WTC11 (cell line): ENCODE data around the gene QTRT2. TPM values are rescaled to one million over a fixed set of nuclear protein-coding genes. Genes with fewer than 3 reads are reported as not detected.
A peak's percentile ranks its signal among the peaks of the same experiment; 100 is the strongest.

Experiments used
- ATAC-seq: fragments of 200-7000 bp; cut with Tn5 transposase; 2 replicates; pipeline ENCODE4 v1.10.0; 2021; ENCODE audit warnings: mild to moderate bottlenecking, moderate library complexity
- CTCF ChIA-PET: fragments of 300-600 bp; sonication (Branson Sonifier 250); formaldehyde crosslinking; loops from one replicate; lab custom pipeline; 2021; ENCODE audit warnings: antibody characterized with exemption; lab: Charles Lee
- POLR2A ChIA-PET: fragments of 350-600 bp; sonication (Branson Sonifier 250); formaldehyde crosslinking; loops from one replicate; lab custom pipeline; 2021; ENCODE audit warnings: antibody characterized with exemption; lab: Charles Lee
- DNase-seq: peaks from one replicate; pipeline ENCODE4 v3.0.0; 2021; ENCODE audit warnings: low spot score
- H3K27ac Mint-ChIP-seq: 2 replicates; pipeline ENCODE4 v1.8.0; 2021; ENCODE audit warnings: mixed read lengths
- H3K27me3 Mint-ChIP-seq: 2 replicates; pipeline ENCODE4 v1.8.0; 2021; ENCODE audit warnings: low read depth, mild to moderate bottlenecking, moderate library complexity, mixed read lengths
- H3K36me3 Mint-ChIP-seq: 2 replicates; pipeline ENCODE4 v1.8.0; 2021; ENCODE audit warnings: mixed read lengths
- H3K4me1 Mint-ChIP-seq: 2 replicates; pipeline ENCODE4 v1.8.0; 2022; ENCODE audit warnings: mixed read lengths
- H3K4me3 Mint-ChIP-seq: 2 replicates; pipeline ENCODE4 v1.8.0; 2021; ENCODE audit warnings: mild to moderate bottlenecking, moderate library complexity, mixed read lengths
- H3K9me3 Mint-ChIP-seq: 2 replicates; pipeline ENCODE4 v1.8.0; 2021; ENCODE audit warnings: mixed read lengths
- ATF1 ChIP-seq: sonication (generic); formaldehyde crosslinking; IDR thresholded peaks from 2 replicates; pipeline ENCODE4 v1.8.1; 2023; ENCODE audit warnings: mild to moderate bottlenecking, moderate library complexity, missing genetic modification reagents
- CREM ChIP-seq: sonication (generic); formaldehyde crosslinking; IDR thresholded peaks from 2 replicates; pipeline ENCODE4 v1.8.1; 2022; ENCODE audit warnings: mild to moderate bottlenecking, missing genetic modification reagents, moderate library complexity
- ETV6 ChIP-seq: sonication (generic); formaldehyde crosslinking; IDR thresholded peaks from 2 replicates; pipeline ENCODE4 v1.8.1; 2022; ENCODE audit warnings: mild to moderate bottlenecking, missing genetic modification reagents
- FOXP4 ChIP-seq: sonication (generic); formaldehyde crosslinking; IDR thresholded peaks from 2 replicates; pipeline ENCODE4 v1.8.0; 2022; ENCODE audit warnings: mild to moderate bottlenecking, missing genetic modification reagents
- IRF2 ChIP-seq: sonication (generic); formaldehyde crosslinking; IDR thresholded peaks from 2 replicates; pipeline ENCODE4 v1.8.0; 2022; ENCODE audit warnings: low read depth, missing genetic modification reagents, borderline replicate concordance
- JUN ChIP-seq: sonication (generic); formaldehyde crosslinking; IDR thresholded peaks from 2 replicates; pipeline ENCODE4 v1.8.0; 2023; ENCODE audit warnings: mild to moderate bottlenecking, missing genetic modification reagents
- KAT7 ChIP-seq: sonication (generic); formaldehyde crosslinking; IDR thresholded peaks from 2 replicates; pipeline ENCODE4 v1.8.1; 2023; ENCODE audit warnings: missing genetic modification reagents, mild to moderate bottlenecking, borderline replicate concordance
- NR2C2 ChIP-seq: sonication (generic); formaldehyde crosslinking; IDR thresholded peaks from 2 replicates; pipeline ENCODE4 v1.8.0; 2022; ENCODE audit warnings: mild to moderate bottlenecking, missing genetic modification reagents
- RELA ChIP-seq: sonication (generic); formaldehyde crosslinking; IDR thresholded peaks from 2 replicates; pipeline ENCODE4 v1.8.1; 2022; ENCODE audit warnings: missing genetic modification reagents, mild to moderate bottlenecking, borderline replicate concordance
- USF2 ChIP-seq: sonication (generic); formaldehyde crosslinking; IDR thresholded peaks from 2 replicates; pipeline ENCODE4 v1.8.1; 2023; ENCODE audit warnings: mild to moderate bottlenecking, missing genetic modification reagents, moderate library complexity
- ZNF138 ChIP-seq: sonication (generic); formaldehyde crosslinking; conservative IDR thresholded peaks from 2 replicates; pipeline ENCODE4 v1.8.1; 2022; ENCODE audit warnings: mild to moderate bottlenecking, moderate library complexity, missing genetic modification reagents
- ZNF317 ChIP-seq: sonication (generic); formaldehyde crosslinking; IDR thresholded peaks from 2 replicates; pipeline ENCODE4 v1.8.1; 2023; ENCODE audit warnings: low read depth, mild to moderate bottlenecking, moderate library complexity, missing genetic modification reagents, borderline replicate concordance
- ZNF396 ChIP-seq: fragments of 250-450 bp; sonication (Bioruptor Pico); IDR thresholded peaks from 2 replicates; pipeline ENCODE4 v1.8.0; 2021; ENCODE audit warnings: mild to moderate bottlenecking, moderate library complexity, borderline replicate concordance
- total RNA-seq: library from RNA; stranded (reverse); gene quantifications from 3 replicates; pipeline ENCODE4 v1.2.3, GENCODE V29; 2021
- TF ChIP-seq, protein P1 (sequence below): sonication (generic); formaldehyde crosslinking; IDR thresholded peaks from 2 replicates; pipeline ENCODE4 v1.8.1; 2023; ENCODE audit warnings: mild to moderate bottlenecking, moderate library complexity, missing genetic modification reagents
- TF ChIP-seq, protein P2 (sequence below): sonication (generic); formaldehyde crosslinking; IDR thresholded peaks from 2 replicates; pipeline ENCODE4 v1.8.1; 2022; ENCODE audit warnings: low read depth, mild to moderate bottlenecking, moderate library complexity, missing genetic modification reagents, borderline replicate concordance

QTRT2 gene
- total RNA-seq, 1 experiment from 2014 or later, result 40.0 TPM

DNA sequence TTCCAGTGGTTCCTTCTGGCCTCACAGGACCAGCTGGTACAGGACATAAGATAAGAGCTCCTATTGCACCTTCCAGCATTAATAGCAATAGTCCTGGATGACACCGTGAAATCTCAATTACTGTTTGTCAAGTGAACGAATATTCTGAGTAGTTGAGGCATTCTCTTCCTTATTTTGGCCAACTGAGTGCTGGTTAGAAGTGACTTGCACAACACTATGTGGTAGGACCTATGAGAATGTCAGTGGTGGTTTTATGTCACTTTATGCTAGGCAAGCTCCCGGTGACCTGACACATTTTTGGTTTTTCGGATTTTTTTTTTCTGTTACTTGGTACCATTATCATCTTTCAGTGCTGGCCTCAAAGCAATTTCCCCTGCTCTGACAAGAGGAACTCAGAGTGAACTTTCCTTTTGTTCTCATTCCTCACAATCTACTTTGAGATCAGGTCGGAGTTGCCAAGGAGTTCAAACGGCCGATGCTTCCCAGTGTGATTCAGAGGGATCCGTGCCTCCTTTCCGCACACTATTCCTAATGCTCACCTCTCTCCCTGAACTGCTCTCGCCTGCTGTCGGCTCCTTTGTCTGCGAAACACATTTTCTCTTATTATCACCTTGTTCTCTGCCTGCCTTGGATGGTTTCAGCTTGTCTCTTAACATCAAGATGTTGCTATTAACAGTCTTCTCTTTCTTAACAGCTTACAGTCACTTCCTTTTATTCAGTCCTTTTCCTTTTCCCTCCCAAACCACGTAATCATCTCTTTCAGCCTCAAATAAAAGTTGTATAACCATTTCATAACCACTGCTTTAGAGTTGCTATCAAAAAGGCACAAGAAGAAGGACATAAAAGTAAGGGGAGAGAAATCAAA lies 35.8 kb downstream of the QTRT2 start:
- H3K36me3 Mint-ChIP-seq, result peaks cover 7% of the 10 kb centered on the region
- ATAC-seq (0 out of 2 replicates have a peak, but pooled peaks have one; percentile 25), DNase-seq (no peak)
- no peaks in the 10 kb centered on the region for H3K27me3 Mint-ChIP-seq
- ChIA-PET POLR2A (no interaction called here), CTCF (interaction anchor here (1.3 kb wide), 1 partner anchor 198 kb away, joined by 3 read pairs; no protein-coding TSS in a partner anchor)
- peaks cover 23% of the 10 kb centered on the region for H3K4me1 Mint-ChIP-seq
- TF ChIP-seq ZNF396 (CRISPR knock-in tag) (no peak), FOXP4 (CRISPR knock-in tag) (no peak), ZNF317 (CRISPR knock-in tag) (no peak), NR2C2 (no peak), JUN (no peak), KAT7 (CRISPR knock-in tag) (no peak), RELA (no peak), ZNF138 (CRISPR knock-in tag) (no peak)
- TF ChIP-seq, protein P1, sequence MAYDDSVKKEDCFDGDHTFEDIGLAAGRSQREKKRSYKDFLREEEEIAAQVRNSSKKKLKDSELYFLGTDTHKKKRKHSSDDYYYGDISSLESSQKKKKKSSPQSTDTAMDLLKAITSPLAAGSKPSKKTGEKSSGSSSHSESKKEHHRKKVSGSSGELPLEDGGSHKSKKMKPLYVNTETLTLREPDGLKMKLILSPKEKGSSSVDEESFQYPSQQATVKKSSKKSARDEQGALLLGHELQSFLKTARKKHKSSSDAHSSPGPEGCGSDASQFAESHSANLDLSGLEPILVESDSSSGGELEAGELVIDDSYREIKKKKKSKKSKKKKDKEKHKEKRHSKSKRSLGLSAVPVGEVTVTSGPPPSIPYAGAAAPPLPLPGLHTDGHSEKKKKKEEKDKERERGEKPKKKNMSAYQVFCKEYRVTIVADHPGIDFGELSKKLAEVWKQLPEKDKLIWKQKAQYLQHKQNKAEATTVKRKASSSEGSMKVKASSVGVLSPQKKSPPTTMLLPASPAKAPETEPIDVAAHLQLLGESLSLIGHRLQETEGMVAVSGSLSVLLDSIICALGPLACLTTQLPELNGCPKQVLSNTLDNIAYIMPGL (CRISPR knock-in tag), result no peak
- peaks cover 10% of the 10 kb centered on the region; the same call in 1 of the 2 replicates for H3K9me3 Mint-ChIP-seq
- H3K4me3 Mint-ChIP-seq, result no peak overlapping the region
- no peak overlapping the region for H3K27ac Mint-ChIP-seq

DNA sequence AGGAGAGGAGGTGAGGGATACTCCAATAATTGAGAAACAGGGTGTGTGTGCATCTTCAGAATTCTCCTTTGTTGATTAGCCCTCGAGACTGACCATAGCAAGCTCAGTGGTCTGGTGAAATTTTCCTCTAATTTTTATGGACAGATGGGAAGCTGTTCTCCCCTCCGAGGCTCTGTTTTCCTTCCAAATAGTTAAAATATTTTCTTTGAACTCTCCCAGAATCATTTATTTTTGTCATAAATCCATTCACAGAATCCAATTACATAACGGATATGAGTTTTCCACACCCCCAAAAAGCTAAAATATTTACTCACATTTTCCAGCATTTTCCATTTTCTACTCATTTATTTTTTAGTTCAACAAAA lies 36.5 kb downstream of the QTRT2 start:
- ChIA-PET CTCF (interaction anchor here (1.3 kb wide), 1 partner anchor 198 kb away, joined by 3 read pairs; no protein-coding TSS in a partner anchor), POLR2A (no interaction called here)
- DNase-seq (no peak), ATAC-seq (no peak)
- Mint-ChIP-seq H3K4me3 (no peak overlapping the region), H3K9me3 (peaks cover 4% of the 10 kb centered on the region; the same call in 1 of the 2 replicates), H3K27me3 (no peaks in the 10 kb centered on the region), H3K36me3 (peaks cover under 1% of the 10 kb centered on the region), H3K4me1 (peaks cover 23% of the 10 kb centered on the region), H3K27ac (no peak overlapping the region)
- TF ChIP-seq, protein P2, sequence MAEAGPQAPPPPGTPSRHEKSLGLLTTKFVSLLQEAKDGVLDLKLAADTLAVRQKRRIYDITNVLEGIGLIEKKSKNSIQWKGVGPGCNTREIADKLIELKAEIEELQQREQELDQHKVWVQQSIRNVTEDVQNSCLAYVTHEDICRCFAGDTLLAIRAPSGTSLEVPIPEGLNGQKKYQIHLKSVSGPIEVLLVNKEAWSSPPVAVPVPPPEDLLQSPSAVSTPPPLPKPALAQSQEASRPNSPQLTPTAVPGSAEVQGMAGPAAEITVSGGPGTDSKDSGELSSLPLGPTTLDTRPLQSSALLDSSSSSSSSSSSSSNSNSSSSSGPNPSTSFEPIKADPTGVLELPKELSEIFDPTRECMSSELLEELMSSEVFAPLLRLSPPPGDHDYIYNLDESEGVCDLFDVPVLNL (CRISPR knock-in tag), result no peak
- TF ChIP-seq ETV6 (no peak), IRF2 (CRISPR knock-in tag) (no peak)

GRCh38 chr3:114093596-114093995 lies 37.1 kb downstream of the QTRT2 start:
- ChIA-PET CTCF (no interaction called here), POLR2A (no interaction called here)
- Mint-ChIP-seq H3K4me1 (peaks cover 23% of the 10 kb centered on the region), H3K4me3 (no peak overlapping the region), H3K9me3 (peaks cover 4% of the 10 kb centered on the region; the same call in 1 of the 2 replicates), H3K27ac (peak overlapping the region; percentile 23; the same call in 1 of the 2 replicates), H3K27me3 (no peaks in the 10 kb centered on the region), H3K36me3 (no peaks in the 10 kb centered on the region)
- ATAC-seq, result no peak
- TF ChIP-seq CREM (CRISPR knock-in tag) (no peak), USF2 (CRISPR knock-in tag) (no peak), ATF1 (CRISPR knock-in tag) (no peak)
- DNase-seq, result no peak
